Tibial artery (tissue), 4 donors: ENCODE data around the gene ERP27.

ENCODE experiments used
- DNase-seq, 2 donors: peaks; one replicate each; pipeline ENCODE4 v3.0.0-alpha.2; 2019
- H3K27ac ChIP-seq, 2 donors: fragments of 200-600 bp; sonication (generic) in 1 of 2; 1 replicate in 1 of 2; 2 replicates in 1 of 2; pipeline ENCODE4 v1.5.1; 2018 to 2019; ENCODE audit warnings: mild to moderate bottlenecking in 1 of 2
- H3K27me3 ChIP-seq, 2 donors: fragments of 200-600 bp; sonication (generic) in 1 of 2; one replicate each; pipeline versions ENCODE4 v1.5.1 to v1.6.0; 2016 to 2019
- H3K36me3 ChIP-seq, 3 donors: fragments of 200-600 bp; sonication (generic) in 2 of 3; one replicate each; pipeline ENCODE4 v1.5.1; 2016 to 2019; ENCODE audit warnings: mild to moderate bottlenecking in 2 of 3
- H3K4me1 ChIP-seq, 4 donors: fragments of 200-600 bp; sonication (generic) in 2 of 4; 1 replicate in 3 of 4; 2 replicates in 1 of 4; pipeline ENCODE4 v1.5.1; 2016 to 2019
- H3K4me3 ChIP-seq, 2 donors: fragments of 200-600 bp; sonication (generic) in 1 of 2; 1 replicate in 1 of 2; 2 replicates in 1 of 2; pipeline ENCODE4 v1.5.1; 2018 to 2019; ENCODE audit warnings: mild to moderate bottlenecking in 2 of 2
- H3K9me3 ChIP-seq, 3 donors: fragments of 200-600 bp; sonication (generic) in 1 of 3; one replicate each; pipeline ENCODE4 v1.5.1; 2016 to 2019
- CTCF ChIP-seq, 2 experiments: fragments of 200-600 bp in 1 of 2; fragments of 450-650 bp in 1 of 2; IDR thresholded peaks; one replicate each; pipeline ENCODE4 v1.5.1; 2017 to 2019; ENCODE audit warnings: antibody characterized with exemption in 2 of 2, mild to moderate bottlenecking in 1 of 2, moderate library complexity in 1 of 2
- intact Hi-C: fragments of 100-400 bp; cut with DNase I; formaldehyde crosslinking; loops from one replicate; pipeline ENCODE4 v1.15.0; 2023; ENCODE audit warnings: low total_unique reads

ERP27 gene

GRCh38 chr12:14959916-14960496 is 21.7 kb upstream of the ERP27 start:
- Histone ChIP-seq H3K36me3 (no peaks in the 10 kb centered on the region), H3K9me3 (no peaks in the 10 kb centered on the region), H3K27ac (peak overlapping the region; percentile 60 to 63), H3K4me1 (peaks cover 0 to 39% (median 15%) of the 10 kb centered on the region in 4 donors), H3K4me3 (peak overlapping the region; percentile 44 to 48), H3K27me3 (no peaks in the 10 kb centered on the region)
- no peak for DNase-seq
- no peak for TF ChIP-seq CTCF (IDR thresholded peaks at IDR 0.05)
- intact Hi-C loops, result loop anchor here (1.0 kb wide), 1 partner anchor 12 kb away; no protein-coding TSS in a partner anchor

GRCh38 chr12:14959463-14959862 is 21.1 kb upstream of the ERP27 start:
- H3K4me3 ChIP-seq, result peak overlapping the region; percentile 44 to 48
- intact Hi-C loops, result loop anchor here (1.0 kb wide), 1 partner anchor 11 kb away; no protein-coding TSS in a partner anchor
- peak overlapping the region; percentile 60 to 63 for H3K27ac ChIP-seq
- no peaks in the 10 kb centered on the region for H3K36me3 ChIP-seq
- H3K27me3 ChIP-seq, result no peaks in the 10 kb centered on the region
- no peak for TF ChIP-seq CTCF (IDR thresholded peaks at IDR 0.05)
- H3K4me1 ChIP-seq, result peaks cover 0 to 39% (median 15%) of the 10 kb centered on the region in 4 donors
- DNase-seq, result no peak
- no peaks in the 10 kb centered on the region for H3K9me3 ChIP-seq

GRCh38 chr12:14959126-14959440 is 20.7 kb upstream of the ERP27 start:
- intact Hi-C loops, result loop anchor here (1.0 kb wide), 1 partner anchor 11 kb away; no protein-coding TSS in a partner anchor
- peak overlapping the region; percentile 60 to 63 for H3K27ac ChIP-seq
- no peak for DNase-seq
- peak overlapping the region in 1 of 2 donors; percentile 48 for H3K4me3 ChIP-seq
- H3K36me3 ChIP-seq, result no peaks in the 10 kb centered on the region
- peaks cover 0 to 39% (median 15%) of the 10 kb centered on the region in 4 donors for H3K4me1 ChIP-seq
- no peak for TF ChIP-seq CTCF (IDR thresholded peaks at IDR 0.05)
- H3K27me3 ChIP-seq, result no peaks in the 10 kb centered on the region
- no peaks in the 10 kb centered on the region for H3K9me3 ChIP-seq

GRCh38 chr12:14958361-14959125 is 20.2 kb upstream of the ERP27 start:
- H3K27ac ChIP-seq, result peak overlapping the region; percentile 60 to 63

More at GRCh38 chr12:14958361-14959125, 20.2 kb upstream of the ERP27 start:
- intact Hi-C loops, result loop anchor here (1.0 kb wide), 1 partner anchor 10 kb away; no protein-coding TSS in a partner anchor
- DNase-seq, result no peak
- H3K36me3 ChIP-seq, result no peaks in the 10 kb centered on the region
- H3K27me3 ChIP-seq, result no peaks in the 10 kb centered on the region
- H3K9me3 ChIP-seq, result no peaks in the 10 kb centered on the region
- H3K4me3 ChIP-seq, result peak overlapping the region in 1 of 2 donors; percentile 48
- H3K4me1 ChIP-seq, result peaks cover 0 to 39% (median 15%) of the 10 kb centered on the region in 4 donors
- TF ChIP-seq CTCF (IDR thresholded peaks at IDR 0.05), result no peak
